Smooth muscle cell (in vitro differentiated cells): ENCODE data around the gene POU2AF1. TPM values are rescaled to one million over a fixed set of nuclear protein-coding genes. Genes with fewer than 3 reads are reported as not detected.

Experiments
- DNase-seq: peaks from one replicate; lab custom pipeline; 2025; ENCODE audit not compliant: unreplicated experiment; lab: John Stamatoyannopoulos, UW
- H2AFZ ChIP-seq: fragments of 200-600 bp; sonication (generic); 2 replicates; pipeline ENCODE4 v1.6.0; 2016; ENCODE audit warnings: antibody characterized with exemption, low read depth, mild to moderate bottlenecking
- H3F3A ChIP-seq: fragments of 200-600 bp; sonication (generic); 2 replicates; pipeline ENCODE4 v1.6.0; 2017; ENCODE audit warnings: antibody characterized with exemption, low read depth
- H3K27ac ChIP-seq: fragments of 200-600 bp; sonication (generic); 2 replicates; pipeline ENCODE4 v1.5.1; 2016; ENCODE audit warnings: low read depth, mild to moderate bottlenecking
- H3K27me3 ChIP-seq: fragments of 200-600 bp; sonication (generic); 2 replicates; pipeline ENCODE4 v1.6.1; 2016; ENCODE audit warnings: low read depth, mild to moderate bottlenecking
- H3K36me3 ChIP-seq: fragments of 200-600 bp; sonication (generic); 2 replicates; pipeline ENCODE4 v1.5.1; 2016; ENCODE audit warnings: low read depth
- H3K4me1 ChIP-seq: fragments of 200-600 bp; sonication (generic); 2 replicates; pipeline ENCODE4 v1.5.1; 2016; ENCODE audit warnings: low read depth
- H3K4me2 ChIP-seq: fragments of 200-600 bp; sonication (generic); 2 replicates; pipeline ENCODE4 v1.6.0; 2016; ENCODE audit warnings: mild to moderate bottlenecking
- H3K4me3 ChIP-seq: fragments of 200-600 bp; sonication (generic); 2 replicates; pipeline ENCODE4 v1.5.1; 2016; ENCODE audit warnings: mild to moderate bottlenecking
- H3K79me2 ChIP-seq: fragments of 200-600 bp; sonication (generic); 2 replicates; pipeline ENCODE4 v1.6.0; 2016; ENCODE audit warnings: low read depth, mild to moderate bottlenecking
- H3K9ac ChIP-seq: fragments of 200-600 bp; sonication (generic); 2 replicates; pipeline ENCODE4 v1.6.0; 2016; ENCODE audit warnings: low read depth
- H3K9me3 ChIP-seq: fragments of 200-600 bp; sonication (generic); replicated peaks from 2 replicates; pipeline ENCODE4 v1.5.1; 2016; ENCODE audit warnings: low read depth
- H4K20me1 ChIP-seq: fragments of 200-600 bp; sonication (generic); 2 replicates; pipeline ENCODE4 v1.6.0; 2016; ENCODE audit warnings: low read depth
- WGBS: methylation state at CpG from one replicate; pipeline ENCODE4 v1.1.7; 2016; ENCODE audit warnings: low lambda C conversion rate; 5-methylcytosine and 5-hydroxymethylcytosine counted together
- microRNA-seq: library from miRNA; unstranded; fragments of <30 nt; microRNA quantifications from one replicate; pipeline ENCODE4, GENCODE V29; 2016; ENCODE audit warnings: borderline number of aligned reads
- polyA plus RNA-seq: library from polyadenylated mRNA; unstranded; fragments of >200 nt; fragmentation: Nextera tagmentation; extraction: Ambion mirVana; gene quantifications from 2 replicates; pipeline ENCODE4 v1.2.1, GENCODE V29; 2016
- small RNA-seq: library from RNA; depleted of rRNA; stranded (forward); fragments of <200 nt; gene quantifications from one replicate; pipeline ENCODE3, GENCODE V24; 2014
- total RNA-seq: library from RNA; depleted of rRNA; stranded (reverse); fragments of >200 nt; gene quantifications from 2 replicates; pipeline ENCODE4 v1.2.3, GENCODE V29; 2014
- TF ChIP-seq, protein P1 (sequence below): fragments of 200-600 bp; sonication (generic); IDR thresholded peaks from 2 replicates; pipeline ENCODE4 v1.5.1; 2017; ENCODE audit warnings: borderline replicate concordance, mild to moderate bottlenecking, antibody characterized with exemption; ENCODE audit not compliant: insufficient read depth, poor library complexity, severe bottlenecking

POU2AF1 gene
- total and polyA plus RNA-seq, 2 experiments from 2014 or later: not detected

DNA sequence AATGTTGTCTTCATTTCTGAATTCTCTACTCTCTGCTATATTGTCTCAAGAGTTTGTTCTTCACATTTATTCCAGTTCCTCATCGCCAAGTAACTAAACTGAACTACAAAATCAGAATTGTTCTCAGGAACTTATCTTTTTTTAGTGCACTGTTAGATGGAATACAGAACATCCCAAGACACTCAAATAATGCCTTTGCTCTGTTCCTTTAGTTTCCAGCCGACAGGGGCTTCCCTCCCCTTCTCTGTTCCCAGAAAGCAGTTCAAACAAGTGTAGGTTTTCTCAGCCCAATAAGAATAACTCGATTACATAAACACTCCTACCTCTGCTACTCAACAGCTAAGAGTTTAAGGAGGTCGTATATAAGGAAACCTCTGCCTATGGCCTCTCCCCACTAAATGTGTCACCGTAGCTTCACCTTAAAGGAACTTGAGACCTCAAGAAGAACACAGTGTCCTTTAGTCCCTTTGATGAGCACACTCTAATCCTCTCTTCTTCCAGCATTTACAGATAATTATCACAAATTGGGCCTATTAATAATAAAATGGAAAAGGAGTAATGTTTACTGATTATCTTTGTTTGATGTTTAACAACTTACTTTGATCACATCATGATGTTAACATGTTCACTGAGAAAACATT lies 73.8 kb downstream of the POU2AF1 start:
- no peaks in the 10 kb centered on the region for H3K36me3 ChIP-seq
- TF ChIP-seq, protein P1, sequence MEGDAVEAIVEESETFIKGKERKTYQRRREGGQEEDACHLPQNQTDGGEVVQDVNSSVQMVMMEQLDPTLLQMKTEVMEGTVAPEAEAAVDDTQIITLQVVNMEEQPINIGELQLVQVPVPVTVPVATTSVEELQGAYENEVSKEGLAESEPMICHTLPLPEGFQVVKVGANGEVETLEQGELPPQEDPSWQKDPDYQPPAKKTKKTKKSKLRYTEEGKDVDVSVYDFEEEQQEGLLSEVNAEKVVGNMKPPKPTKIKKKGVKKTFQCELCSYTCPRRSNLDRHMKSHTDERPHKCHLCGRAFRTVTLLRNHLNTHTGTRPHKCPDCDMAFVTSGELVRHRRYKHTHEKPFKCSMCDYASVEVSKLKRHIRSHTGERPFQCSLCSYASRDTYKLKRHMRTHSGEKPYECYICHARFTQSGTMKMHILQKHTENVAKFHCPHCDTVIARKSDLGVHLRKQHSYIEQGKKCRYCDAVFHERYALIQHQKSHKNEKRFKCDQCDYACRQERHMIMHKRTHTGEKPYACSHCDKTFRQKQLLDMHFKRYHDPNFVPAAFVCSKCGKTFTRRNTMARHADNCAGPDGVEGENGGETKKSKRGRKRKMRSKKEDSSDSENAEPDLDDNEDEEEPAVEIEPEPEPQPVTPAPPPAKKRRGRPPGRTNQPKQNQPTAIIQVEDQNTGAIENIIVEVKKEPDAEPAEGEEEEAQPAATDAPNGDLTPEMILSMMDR: no peak
- no peak for DNase-seq
- no peaks in the 10 kb centered on the region for H3K79me2 ChIP-seq
- H3K4me2 ChIP-seq: no peak overlapping the region
- no peak overlapping the region for H2AFZ ChIP-seq
- 84% methylated on average over 5 of the region's 5 CpGs for WGBS
- H3K9ac ChIP-seq: no peak overlapping the region
- H3K9me3 ChIP-seq: no peaks in the 10 kb centered on the region
- H3K27me3 ChIP-seq: peaks cover 65% of the 10 kb centered on the region
- H4K20me1 ChIP-seq: no peaks in the 10 kb centered on the region
- no peaks in the 10 kb centered on the region for H3F3A ChIP-seq
- no peak overlapping the region for H3K27ac ChIP-seq
- no peak overlapping the region for H3K4me3 ChIP-seq
- no peaks in the 10 kb centered on the region for H3K4me1 ChIP-seq

DNA sequence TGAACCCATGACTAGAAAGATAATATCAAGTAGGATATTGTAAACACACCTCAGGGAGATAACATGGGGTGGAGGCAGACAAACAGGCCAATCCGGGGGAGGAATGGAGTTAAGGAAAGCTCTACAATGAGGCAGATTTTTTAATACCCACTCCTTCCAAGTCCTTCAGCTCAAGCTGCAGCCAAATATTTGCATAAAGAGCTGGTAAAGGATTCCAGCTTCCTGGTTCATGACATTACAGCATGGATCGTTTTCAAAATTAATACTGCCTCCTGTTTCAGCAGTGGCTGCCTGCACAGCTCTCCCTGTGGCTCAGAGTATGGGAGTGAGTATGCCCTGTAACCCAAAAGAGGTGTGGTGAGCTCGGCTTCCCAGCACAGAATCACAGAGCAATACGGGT lies 75.6 kb downstream of the POU2AF1 start:
- Histone ChIP-seq H3K9ac (no peak overlapping the region), H4K20me1 (no peaks in the 10 kb centered on the region), H3K4me3 (no peak overlapping the region), H3K4me1 (no peaks in the 10 kb centered on the region), H3K27me3 (peaks cover 64% of the 10 kb centered on the region), H2AFZ (no peak overlapping the region), H3K79me2 (no peaks in the 10 kb centered on the region), H3K4me2 (no peak overlapping the region), H3K27ac (no peak overlapping the region), H3K9me3 (no peaks in the 10 kb centered on the region), H3F3A (no peaks in the 10 kb centered on the region), H3K36me3 (no peaks in the 10 kb centered on the region)
- TF ChIP-seq, protein P1: no peak
- WGBS: 65% methylated on average over 4 of the region's 4 CpGs
- DNase-seq: no peak

DNA sequence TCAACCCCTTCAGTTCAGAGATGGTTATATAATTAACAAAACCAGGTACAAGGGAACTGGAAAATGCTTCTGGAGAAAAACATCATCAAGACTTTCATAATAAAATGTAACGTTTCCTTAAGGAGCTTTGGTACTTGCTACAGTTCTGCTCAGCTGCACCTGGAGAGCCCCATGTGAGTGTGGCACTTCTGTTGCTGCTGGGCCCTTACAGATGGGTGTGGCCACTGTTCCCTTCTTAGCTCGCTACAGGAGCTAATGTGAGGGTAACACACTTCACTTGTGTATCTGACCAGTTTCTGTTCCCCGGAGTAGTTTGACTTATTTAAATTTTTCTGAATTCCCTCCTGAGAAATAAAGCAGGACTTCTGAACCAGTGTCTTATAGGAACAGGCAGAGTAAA lies 76.8 kb downstream of the POU2AF1 start:
- no peak overlapping the region for H3K4me2 ChIP-seq
- no peak overlapping the region for H3K4me3 ChIP-seq
- H2AFZ ChIP-seq: no peak overlapping the region
- no peaks in the 10 kb centered on the region for H4K20me1 ChIP-seq
- H3K9me3 ChIP-seq: no peaks in the 10 kb centered on the region
- no peaks in the 10 kb centered on the region for H3K4me1 ChIP-seq
- H3K9ac ChIP-seq: no peak overlapping the region
- TF ChIP-seq, protein P1: no peak
- no peaks in the 10 kb centered on the region for H3K36me3 ChIP-seq
- peaks cover 60% of the 10 kb centered on the region for H3K27me3 ChIP-seq
- 60% methylated on average over 3 of the region's 3 CpGs for WGBS
- no peaks in the 10 kb centered on the region for H3K79me2 ChIP-seq
- no peaks in the 10 kb centered on the region for H3F3A ChIP-seq
- H3K27ac ChIP-seq: no peak overlapping the region
- DNase-seq: no peak

Small RNA genes within 50 kb of the gene (microRNA-seq; reads per million reads assigned to microRNA genes)
- not detected for gene MIR4491

Small RNA genes within 50 kb of the gene (small RNA-seq; reads per million reads assigned to genes)
- gene MIR4491: not detected
- gene RNU2-60P: not detected

Other genes starting within 250 kb of the POU2AF1 start
- gene POU2AF2, start 133.6 kb downstream of the POU2AF1 start, total RNA-seq: not detected in 2 replicates
- 0.39 TPM in 1 of 2 replicates, not detected in the other for gene POU2AF2, start 133.6 kb downstream of the POU2AF1 start, polyA plus RNA-seq
- gene POU2AF3, start 80.7 kb downstream of the POU2AF1 start, total RNA-seq: not detected in 2 replicates
- 0.43 TPM in 1 of 2 replicates, not detected in the other for gene POU2AF3, start 80.7 kb downstream of the POU2AF1 start, polyA plus RNA-seq
- not detected in 2 replicates for gene BTG4, start 133.1 kb upstream of the POU2AF1 start, total RNA-seq
- gene BTG4, start 133.1 kb upstream of the POU2AF1 start, polyA plus RNA-seq: 0.21 and 0.47 TPM in 2 replicates
- 0.85 TPM in 1 of 2 replicates, not detected in the other for gene HOATZ, start 135.5 kb upstream of the POU2AF1 start, total RNA-seq
- 1.2 and 1.5 TPM in 2 replicates for gene HOATZ, start 135.5 kb upstream of the POU2AF1 start, polyA plus RNA-seq
- gene LAYN, start 161.4 kb upstream of the POU2AF1 start, total RNA-seq: 61.0 and 67.4 TPM in 2 replicates
- 52.6 and 64.5 TPM in 2 replicates for gene LAYN, start 161.4 kb upstream of the POU2AF1 start, polyA plus RNA-seq
- 12.5 and 14.1 TPM in 2 replicates for gene SIK2, start 223.2 kb upstream of the POU2AF1 start, total RNA-seq
- 1.9 and 2.4 TPM in 2 replicates for gene SIK2, start 223.2 kb upstream of the POU2AF1 start, polyA plus RNA-seq